Measurements from ENCODE around the gene WNT1.

The WNT1 gene

GRCh38 chr12:49019443-49020324 is 41.6 kb downstream of the WNT1 start:
- no peaks in the 10 kb centered on the region for H3K36me3 ChIP-seq (ENCODE audit: control insufficient read depth, insufficient read depth, low read length)
- H3K27me3 ChIP-seq (ENCODE audit: control insufficient read depth, insufficient read depth, low read length): no peaks in the 10 kb centered on the region
- no peak overlapping the region for H3K9ac ChIP-seq
- peaks cover 25% of the 10 kb centered on the region for H3K79me2 ChIP-seq
- peak overlapping the region; percentile 80 for H3K27ac ChIP-seq
- H3K4me3 ChIP-seq (ENCODE audit: low read depth, low read length): no peak overlapping the region
- no peaks in the 10 kb centered on the region for H3K9me3 ChIP-seq (ENCODE audit: control insufficient read depth, low read length)
- H3K4me1 ChIP-seq: peaks cover 8% of the 10 kb centered on the region
- peak overlapping the region; percentile 76 for H3K4me2 ChIP-seq (ENCODE audit: low read length)
- no peak for TF ChIP-seq CTCF (IDR thresholded peaks at IDR 0.05)
- H2AFZ ChIP-seq: no peak overlapping the region

- Histone ChIP-seq H3K27me3 (ENCODE audit: control insufficient read depth, insufficient read depth, low read length) (no peaks in the 10 kb centered on the region), H2AFZ (no peak overlapping the region), H3K4me3 (ENCODE audit: low read depth, low read length) (no peak overlapping the region), H3K4me2 (ENCODE audit: low read length) (no peak overlapping the region), H3K79me2 (peaks cover 21% of the 10 kb centered on the region), H3K9ac (no peak overlapping the region), H3K9me3 (ENCODE audit: control insufficient read depth, low read length) (no peaks in the 10 kb centered on the region), H3K36me3 (ENCODE audit: control insufficient read depth, insufficient read depth, low read length) (no peaks in the 10 kb centered on the region), H3K27ac (no peak overlapping the region), H3K4me1 (peaks cover 8% of the 10 kb centered on the region)
- no peak for TF ChIP-seq CTCF (IDR thresholded peaks at IDR 0.05)
These were observed 42.3 kb downstream of the WNT1 start for GRCh38 chr12:49020441-49020840.

GRCh38 chr12:49021292-49021915 is 43.3 kb downstream of the WNT1 start:
- Histone ChIP-seq H3K79me2 (peaks cover 17% of the 10 kb centered on the region), H3K9ac (no peak overlapping the region), H2AFZ (no peak overlapping the region), H3K4me3 (ENCODE audit: low read depth, low read length) (no peak overlapping the region), H3K9me3 (ENCODE audit: control insufficient read depth, low read length) (no peaks in the 10 kb centered on the region), H3K27ac (no peak overlapping the region), H3K36me3 (ENCODE audit: control insufficient read depth, insufficient read depth, low read length) (no peaks in the 10 kb centered on the region), H3K4me2 (ENCODE audit: low read length) (no peak overlapping the region), H3K4me1 (peaks cover 8% of the 10 kb centered on the region), H3K27me3 (ENCODE audit: control insufficient read depth, insufficient read depth, low read length) (no peaks in the 10 kb centered on the region)
- no peak for TF ChIP-seq CTCF (IDR thresholded peaks at IDR 0.05)

GRCh38 chr12:49022558-49023178 is 44.5 kb downstream of the WNT1 start:
- Histone ChIP-seq H3K9ac (no peak overlapping the region), H3K9me3 (ENCODE audit: control insufficient read depth, low read length) (no peaks in the 10 kb centered on the region), H3K36me3 (ENCODE audit: control insufficient read depth, insufficient read depth, low read length) (no peaks in the 10 kb centered on the region), H3K4me2 (ENCODE audit: low read length) (no peak overlapping the region), H3K27ac (no peak overlapping the region), H2AFZ (no peak overlapping the region), H3K4me3 (ENCODE audit: low read depth, low read length) (no peak overlapping the region), H3K79me2 (peaks cover 8% of the 10 kb centered on the region), H3K4me1 (peaks cover 4% of the 10 kb centered on the region), H3K27me3 (ENCODE audit: control insufficient read depth, insufficient read depth, low read length) (no peaks in the 10 kb centered on the region)
- TF ChIP-seq CTCF (IDR thresholded peaks at IDR 0.05): no peak
